ENCODE results near the gene ORAI2. TPM values are rescaled to one million over a fixed set of nuclear protein-coding genes. Genes with fewer than 3 reads are reported as not detected.

The ORAI2 gene
- total and polyA plus RNA-seq, 2 donors (not counting 3 experiments of a cell fraction or from before 2014, with no cell fraction given): 84.1 to 99.1 TPM

GRCh38 chr7:102425639-102426267 lies 7.6 kb upstream of the ORAI2 start:
- intact Hi-C loops (cut with micrococcal nuclease) (loop anchor here (2.0 kb wide), 1 partner anchor 21 kb away; no protein-coding TSS in a partner anchor), dilution Hi-C loops (cut with MboI; ENCODE audit: extremely low pct_ligation_motif_present, low sequenced_read_pairs) (no loop called here)
- no peak overlapping the region for H2AFZ ChIP-seq (ENCODE audit: low read depth, low read length)
- ChIA-PET CTCF (interaction anchor here (1.2 kb wide), 1 partner anchor 13 kb away, joined by 4 read pairs; no protein-coding TSS in a partner anchor), POLR2A (no interaction called here)
- FAIRE-seq (no peak), DNase-seq (ENCODE audit: low read depth, low spot score) (no peak)
- no peak overlapping the region for H3K9ac ChIP-seq (replicated peaks; ENCODE audit: extremely low read depth, insufficient read depth, low read length)
- H3K4me3 ChIP-seq (replicated peaks in 1 of 3; ENCODE audit: insufficient read depth in 1 of 3, low read depth in 1 of 3, low read length in 3 of 3): no peak overlapping the region
- no peaks in the 10 kb centered on the region for H3K4me1 ChIP-seq (ENCODE audit: control insufficient read depth, extremely low read depth, insufficient read depth, low read length)
- no peaks in the 10 kb centered on the region for H3K27me3 ChIP-seq (ENCODE audit: control insufficient read depth in 2 of 2, insufficient read depth in 2 of 2, low read length in 2 of 2)
- H3K27ac ChIP-seq (ENCODE audit: insufficient read depth, low read depth, low read length): no peak overlapping the region
- H4K20me1 ChIP-seq (replicated peaks; ENCODE audit: control insufficient read depth, extremely low read depth, insufficient read depth, low read length): no peaks in the 10 kb centered on the region
- peaks cover 0 to 23% of the 10 kb centered on the region in 2 experiments for H3K36me3 ChIP-seq (ENCODE audit: control insufficient read depth in 2 of 2, extremely low read depth in 1 of 2, insufficient read depth in 2 of 2, low read length in 2 of 2)
- no peaks in the 10 kb centered on the region for H3K9me3 ChIP-seq (replicated peaks; ENCODE audit: control insufficient read depth, insufficient read depth, low read length)
- H3K9me1 ChIP-seq (replicated peaks; ENCODE audit: control insufficient read depth, extremely low read depth, insufficient read depth, low read length): no peaks in the 10 kb centered on the region
- TF ChIP-seq EZH2 (IDR thresholded peaks at IDR 0.05; ENCODE audit: borderline replicate concordance, low read depth, low read length, severe bottlenecking) (no peak), JUN (IDR thresholded peaks at IDR 0.05; ENCODE audit: borderline replicate concordance, insufficient read depth, insufficient read length, low read depth) (no peak), FOS (IDR thresholded peaks at IDR 0.05; ENCODE audit: borderline replicate concordance, insufficient read depth, low read length) (no peak), MYC (IDR thresholded peaks at IDR 0.05; ENCODE audit: low read depth, low read length) (no peak), GATA2 (IDR thresholded peaks at IDR 0.05; ENCODE audit: insufficient read depth, insufficient read length, low read depth, low read length) (no peak), POLR2A (IDR thresholded peaks at IDR 0.05; ENCODE audit: low read depth, low read length) (no peak), POLR2AphosphoS5 (IDR thresholded peaks at IDR 0.05; ENCODE audit: insufficient read depth, low read depth, low read length) (no peak)
- TF ChIP-seq, protein P1, sequence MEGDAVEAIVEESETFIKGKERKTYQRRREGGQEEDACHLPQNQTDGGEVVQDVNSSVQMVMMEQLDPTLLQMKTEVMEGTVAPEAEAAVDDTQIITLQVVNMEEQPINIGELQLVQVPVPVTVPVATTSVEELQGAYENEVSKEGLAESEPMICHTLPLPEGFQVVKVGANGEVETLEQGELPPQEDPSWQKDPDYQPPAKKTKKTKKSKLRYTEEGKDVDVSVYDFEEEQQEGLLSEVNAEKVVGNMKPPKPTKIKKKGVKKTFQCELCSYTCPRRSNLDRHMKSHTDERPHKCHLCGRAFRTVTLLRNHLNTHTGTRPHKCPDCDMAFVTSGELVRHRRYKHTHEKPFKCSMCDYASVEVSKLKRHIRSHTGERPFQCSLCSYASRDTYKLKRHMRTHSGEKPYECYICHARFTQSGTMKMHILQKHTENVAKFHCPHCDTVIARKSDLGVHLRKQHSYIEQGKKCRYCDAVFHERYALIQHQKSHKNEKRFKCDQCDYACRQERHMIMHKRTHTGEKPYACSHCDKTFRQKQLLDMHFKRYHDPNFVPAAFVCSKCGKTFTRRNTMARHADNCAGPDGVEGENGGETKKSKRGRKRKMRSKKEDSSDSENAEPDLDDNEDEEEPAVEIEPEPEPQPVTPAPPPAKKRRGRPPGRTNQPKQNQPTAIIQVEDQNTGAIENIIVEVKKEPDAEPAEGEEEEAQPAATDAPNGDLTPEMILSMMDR (IDR thresholded peaks at IDR 0.05; ENCODE audit: extremely low read depth in 1 of 2, insufficient read depth in 1 of 2, low read depth in 1 of 2, low read length in 2 of 2): no peak
- no TSS peak for BruUV-seq (replicated peaks)
- no peak overlapping the region for H3K4me2 ChIP-seq (ENCODE audit: insufficient read depth, low read length)
- H3K79me2 ChIP-seq (ENCODE audit: control insufficient read depth, insufficient read depth, low read length): no peaks in the 10 kb centered on the region

Data from endothelial cell of umbilical vein (primary cell).